HCT116 (cell line): Measurements from ENCODE around the gene NLRP1.

ENCODE experiments used
- EZH2 ChIP-seq: fragments of 200-600 bp; sonication (generic); IDR thresholded peaks from 2 replicates; pipeline ENCODE4 v1.6.1; 2017; ENCODE audit warnings: antibody characterized with exemption, mixed run types
- EZH2phosphoT487 ChIP-seq: fragments of 200-600 bp; IDR thresholded peaks from 2 replicates; pipeline ENCODE4 v1.6.1; 2018; ENCODE audit warnings: antibody characterized with exemption, borderline replicate concordance
- MAX ChIP-seq: IDR thresholded peaks from 2 replicates; pipeline ENCODE4 v1.6.1; 2012
- POLR2A ChIP-seq: IDR thresholded peaks from 2 replicates; pipeline ENCODE4 v1.7.0; 2011; ENCODE audit warnings: borderline replicate concordance; ENCODE audit not compliant: insufficient read depth, insufficient read length; ENCODE audit errors: extremely low read depth
- POLR2AphosphoS5 ChIP-seq: IDR thresholded peaks from 2 replicates; pipeline ENCODE4 v1.6.1; 2011; ENCODE audit warnings: mild to moderate bottlenecking, low read depth, low read length, moderate library complexity
- REST ChIP-seq: IDR thresholded peaks from 2 replicates; pipeline ENCODE4 v1.6.1; 2012; ENCODE audit warnings: low read depth
- SP1 ChIP-seq: IDR thresholded peaks from 2 replicates; pipeline ENCODE4 v1.6.1; 2012; ENCODE audit warnings: low read depth
- SRF ChIP-seq: IDR thresholded peaks from 2 replicates; pipeline ENCODE4 v1.6.1; 2012; ENCODE audit warnings: low read depth
- YY1 ChIP-seq: IDR thresholded peaks from 2 replicates; pipeline ENCODE4 v1.6.1; 2011; ENCODE audit warnings: low read length, low read depth, moderate library complexity, mild to moderate bottlenecking; ENCODE audit not compliant: insufficient replicate concordance; ENCODE audit errors: extremely low read depth
- TF ChIP-seq, protein P1 (sequence below), 3 experiments: fragments of 200-600 bp in 1 of 3; sonication (generic) in 1 of 3; IDR thresholded peaks in 2 of 3; conservative IDR thresholded peaks in 1 of 3; 2 replicates each; pipeline ENCODE4 v1.5.1; 2012 to 2017; ENCODE audit warnings: low read depth in 2 of 3, low read length in 2 of 3, antibody characterized with exemption in 1 of 3, borderline replicate concordance in 1 of 3, control low read depth in 1 of 3, mild to moderate bottlenecking in 1 of 3, mixed read lengths in 1 of 3, mixed run types in 1 of 3, moderate library complexity in 1 of 3; ENCODE audit not compliant: insufficient read depth in 1 of 3
- TF ChIP-seq, protein P2 (sequence below): IDR thresholded peaks from 2 replicates; pipeline ENCODE4 v1.6.1; 2011; ENCODE audit warnings: mild to moderate bottlenecking, low read length, moderate library complexity; ENCODE audit not compliant: insufficient replicate concordance; ENCODE audit errors: extremely low read depth

GRCh38 chr17:5581655-5582054 is 2.7 kb downstream of the NLRP1 start:
- TF ChIP-seq MAX = no peak
- no peak for TF ChIP-seq POLR2AphosphoS5
- TF ChIP-seq, protein P1, sequence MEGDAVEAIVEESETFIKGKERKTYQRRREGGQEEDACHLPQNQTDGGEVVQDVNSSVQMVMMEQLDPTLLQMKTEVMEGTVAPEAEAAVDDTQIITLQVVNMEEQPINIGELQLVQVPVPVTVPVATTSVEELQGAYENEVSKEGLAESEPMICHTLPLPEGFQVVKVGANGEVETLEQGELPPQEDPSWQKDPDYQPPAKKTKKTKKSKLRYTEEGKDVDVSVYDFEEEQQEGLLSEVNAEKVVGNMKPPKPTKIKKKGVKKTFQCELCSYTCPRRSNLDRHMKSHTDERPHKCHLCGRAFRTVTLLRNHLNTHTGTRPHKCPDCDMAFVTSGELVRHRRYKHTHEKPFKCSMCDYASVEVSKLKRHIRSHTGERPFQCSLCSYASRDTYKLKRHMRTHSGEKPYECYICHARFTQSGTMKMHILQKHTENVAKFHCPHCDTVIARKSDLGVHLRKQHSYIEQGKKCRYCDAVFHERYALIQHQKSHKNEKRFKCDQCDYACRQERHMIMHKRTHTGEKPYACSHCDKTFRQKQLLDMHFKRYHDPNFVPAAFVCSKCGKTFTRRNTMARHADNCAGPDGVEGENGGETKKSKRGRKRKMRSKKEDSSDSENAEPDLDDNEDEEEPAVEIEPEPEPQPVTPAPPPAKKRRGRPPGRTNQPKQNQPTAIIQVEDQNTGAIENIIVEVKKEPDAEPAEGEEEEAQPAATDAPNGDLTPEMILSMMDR (IDR thresholded peaks at IDR 0.05 in 2 of 3, conservative IDR thresholded peaks at IDR 0.05 in 1 of 3; ENCODE audit: borderline replicate concordance in 1 of 3, insufficient read depth in 1 of 3, low read depth in 2 of 3, low read length in 2 of 3) = no peak
- no peak for TF ChIP-seq REST
- TF ChIP-seq POLR2A = no peak
- no peak for TF ChIP-seq SP1
- TF ChIP-seq EZH2 = no peak
- TF ChIP-seq EZH2phosphoT487 = no peak
- TF ChIP-seq YY1 = no peak
- TF ChIP-seq, protein P2, sequence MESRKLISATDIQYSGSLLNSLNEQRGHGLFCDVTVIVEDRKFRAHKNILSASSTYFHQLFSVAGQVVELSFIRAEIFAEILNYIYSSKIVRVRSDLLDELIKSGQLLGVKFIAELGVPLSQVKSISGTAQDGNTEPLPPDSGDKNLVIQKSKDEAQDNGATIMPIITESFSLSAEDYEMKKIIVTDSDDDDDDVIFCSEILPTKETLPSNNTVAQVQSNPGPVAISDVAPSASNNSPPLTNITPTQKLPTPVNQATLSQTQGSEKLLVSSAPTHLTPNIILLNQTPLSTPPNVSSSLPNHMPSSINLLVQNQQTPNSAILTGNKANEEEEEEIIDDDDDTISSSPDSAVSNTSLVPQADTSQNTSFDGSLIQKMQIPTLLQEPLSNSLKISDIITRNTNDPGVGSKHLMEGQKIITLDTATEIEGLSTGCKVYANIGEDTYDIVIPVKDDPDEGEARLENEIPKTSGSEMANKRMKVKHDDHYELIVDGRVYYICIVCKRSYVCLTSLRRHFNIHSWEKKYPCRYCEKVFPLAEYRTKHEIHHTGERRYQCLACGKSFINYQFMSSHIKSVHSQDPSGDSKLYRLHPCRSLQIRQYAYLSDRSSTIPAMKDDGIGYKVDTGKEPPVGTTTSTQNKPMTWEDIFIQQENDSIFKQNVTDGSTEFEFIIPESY = no peak
- no peak for TF ChIP-seq SRF
